Testis (tissue), 3 donors: ENCODE measurements around the gene YEATS2. TPM values are rescaled to one million over a fixed set of nuclear protein-coding genes. Genes with fewer than 3 reads are reported as not detected.

Experiments used
- DNase-seq: peaks from one replicate; pipeline ENCODE4 v3.0.0-alpha.2; 2019
- H3K27ac ChIP-seq, 2 donors: fragments of 200-600 bp; sonication (generic); one replicate each; pipeline ENCODE4 v1.5.1; 2019
- H3K27me3 ChIP-seq: fragments of 200-600 bp; sonication (generic); one replicate; pipeline ENCODE4 v1.5.1; 2019
- H3K36me3 ChIP-seq: fragments of 200-600 bp; sonication (generic); one replicate; pipeline ENCODE4 v1.5.1; 2017; ENCODE audit warnings: low read depth; ENCODE audit errors: missing control alignments
- H3K4me1 ChIP-seq: fragments of 200-600 bp; sonication (generic); one replicate; pipeline ENCODE4 v1.5.1; 2019
- H3K4me3 ChIP-seq, 2 donors: fragments of 200-600 bp; sonication (generic); one replicate each; pipeline ENCODE4 v1.5.1; 2017 to 2019
- H3K9me3 ChIP-seq: fragments of 200-600 bp; sonication (generic); one replicate; pipeline ENCODE4 v1.5.1; 2017
- CTCF ChIP-seq, 3 experiments: fragments of 450-650 bp in 2 of 3; fragments of 200-600 bp in 1 of 3; sonication (generic) in 1 of 3; IDR thresholded peaks; one replicate each; pipeline ENCODE4 v1.5.1; 2016 to 2019; ENCODE audit warnings: antibody characterized with exemption in 3 of 3, mild to moderate bottlenecking in 2 of 3, moderate library complexity in 1 of 3
- POLR2A ChIP-seq: fragments of 450-650 bp; IDR thresholded peaks from one replicate; pipeline ENCODE4 v1.6.1; 2017; ENCODE audit warnings: antibody characterized with exemption, mild to moderate bottlenecking, moderate library complexity
- WGBS, 2 donors: methylation state at CpG; one replicate each; pipeline ENCODE4 v1.1.5; 2018; 5-methylcytosine and 5-hydroxymethylcytosine counted together
- intact Hi-C: fragments of 100-400 bp; cut with DNase I; formaldehyde crosslinking; loops from one replicate; pipeline ENCODE4 v1.15.1; 2023; ENCODE audit warnings: low total_unique reads
- polyA plus RNA-seq: library from polyadenylated mRNA; stranded (reverse); fragments of 350-450 nt; fragmentation: Illumina TruSeq; extraction: RNeasy Lipid Tissue Mini Kit (QIAGEN cat#74804); gene quantifications from one replicate; pipeline ENCODE4 v1.2.3, GENCODE V29; 2014; ENCODE audit warnings: low read depth, low replicate concordance; ENCODE audit not compliant: insufficient read depth
- total RNA-seq, 2 donors: library from RNA; depleted of rRNA; stranded (reverse); fragments of >200 nt; gene quantifications; one replicate each; pipeline ENCODE4 v1.2.3, GENCODE V29; 2016

Gene YEATS2
- total and polyA plus RNA-seq, 3 donors from 2014 or later: 19.3 to 41.7 (median 39.9) TPM

DNA sequence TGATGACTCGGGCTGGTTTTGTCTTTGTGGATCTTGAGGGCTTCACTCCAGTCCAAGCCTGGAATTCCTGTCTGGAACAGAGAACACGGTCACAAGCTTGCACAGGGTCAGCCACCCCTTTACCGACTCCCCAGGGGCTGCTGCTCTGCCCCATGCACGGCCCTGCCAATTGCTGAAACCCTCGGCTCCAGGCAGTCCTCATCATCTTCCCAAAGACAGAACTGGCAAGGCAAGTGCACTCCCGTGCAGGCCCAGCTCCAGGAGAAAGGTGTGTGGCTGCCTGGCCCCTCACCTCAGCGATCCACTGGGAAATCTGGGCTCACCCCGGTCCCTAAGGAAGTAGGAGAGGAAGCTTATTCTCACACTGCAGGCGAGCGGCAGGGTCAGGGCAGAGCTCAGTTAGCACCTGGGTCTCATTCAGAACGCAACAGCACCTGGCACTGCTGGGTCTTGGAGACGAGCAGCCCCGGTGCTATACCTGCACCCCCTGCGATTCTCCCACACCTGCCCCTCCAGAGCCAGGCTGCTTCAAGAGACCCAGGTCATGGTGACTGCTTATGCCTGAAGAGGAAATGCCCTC, 120.5 kb downstream of the YEATS2 start:
- 90 to 91% methylated on average over 9 to 14 of the region's 14 CpGs for WGBS, 2 donors
- H3K27me3 ChIP-seq: no peaks in the 10 kb centered on the region
- DNase-seq: no peak
- no peaks in the 10 kb centered on the region for H3K36me3 ChIP-seq
- H3K27ac ChIP-seq: no peak overlapping the region
- no peaks in the 10 kb centered on the region for H3K4me1 ChIP-seq
- no peak overlapping the region for H3K4me3 ChIP-seq
- TF ChIP-seq POLR2A: no peak
- TF ChIP-seq CTCF (IDR thresholded peaks at IDR 0.05): no peak
- H3K9me3 ChIP-seq: no peaks in the 10 kb centered on the region
- intact Hi-C loops: no loop called here

DNA sequence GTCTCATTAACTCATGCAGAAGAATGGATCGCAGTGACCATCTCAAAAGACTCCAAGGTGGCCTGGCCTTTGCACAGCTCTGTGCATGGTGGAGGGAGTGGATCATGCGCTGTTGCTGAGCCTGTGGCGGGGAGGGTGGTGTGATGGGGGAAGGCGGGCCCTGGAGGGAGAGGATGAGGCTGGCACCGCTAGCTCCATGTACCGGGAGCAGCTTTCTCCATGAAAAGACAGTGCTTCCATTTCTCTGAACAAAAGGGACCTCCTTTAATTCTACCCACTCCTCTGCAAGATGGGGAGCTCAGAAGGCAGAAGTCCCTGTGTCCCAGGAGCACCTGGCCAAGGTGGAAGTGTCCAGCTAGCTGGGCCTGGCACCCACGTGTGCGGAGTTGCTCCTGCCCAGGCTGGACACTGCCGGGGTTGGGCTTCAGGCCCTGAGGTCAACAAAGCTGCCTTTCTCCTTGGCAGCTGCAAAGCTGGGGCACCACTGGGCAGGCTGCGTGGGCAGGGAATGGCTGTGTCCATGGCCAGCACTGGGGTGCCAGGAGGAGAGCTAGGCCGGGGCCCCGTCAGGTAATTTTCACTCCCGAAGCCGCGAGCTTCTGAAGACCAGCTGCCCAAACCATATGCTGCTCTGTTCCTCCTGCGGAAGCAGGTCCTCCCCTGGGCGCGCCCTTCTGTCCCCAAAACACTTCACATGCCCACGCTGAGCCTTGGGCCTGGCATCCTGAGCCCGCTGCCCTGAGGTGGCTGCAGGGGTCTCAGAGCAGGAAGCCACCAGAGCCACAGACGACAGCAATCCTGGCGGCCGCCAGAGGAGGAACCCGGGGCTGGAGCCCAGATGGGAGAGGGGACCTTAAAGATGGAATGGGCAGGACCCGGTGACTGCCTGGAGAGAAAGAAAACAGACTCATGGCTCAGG, 121.4 kb downstream of the YEATS2 start:
- no peaks in the 10 kb centered on the region for H3K36me3 ChIP-seq
- no peak for TF ChIP-seq POLR2A
- no peak for TF ChIP-seq CTCF (IDR thresholded peaks at IDR 0.05)
- 90 to 92% methylated on average over 20 to 22 of the region's 25 CpGs for WGBS, 2 donors
- no peaks in the 10 kb centered on the region for H3K4me1 ChIP-seq
- DNase-seq: peak; percentile 28
- H3K9me3 ChIP-seq: no peaks in the 10 kb centered on the region
- no peak overlapping the region for H3K27ac ChIP-seq
- H3K27me3 ChIP-seq: no peaks in the 10 kb centered on the region
- intact Hi-C loops: no loop called here
- H3K4me3 ChIP-seq: no peak overlapping the region

DNA sequence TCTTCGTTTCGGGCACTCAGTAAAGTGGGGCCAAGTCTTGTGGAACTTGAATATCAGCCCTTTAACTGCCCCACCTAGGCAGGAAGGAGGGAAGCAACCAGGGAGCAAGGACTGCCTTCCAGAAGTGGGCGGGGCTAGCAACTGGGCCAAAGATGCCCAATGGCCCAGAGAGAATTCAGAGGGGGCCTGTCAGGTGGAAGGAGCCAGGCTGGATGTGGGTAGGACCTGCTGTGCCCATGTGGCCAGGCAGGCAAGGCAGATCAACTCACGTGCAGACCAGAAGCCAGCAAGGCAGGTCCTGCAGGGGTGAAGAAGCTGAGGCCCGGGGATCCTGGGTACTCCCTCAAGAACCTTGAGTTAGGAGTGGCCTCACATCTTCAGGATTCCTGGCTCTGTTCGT, 122.2 kb downstream of the YEATS2 start:
- H3K36me3 ChIP-seq: no peaks in the 10 kb centered on the region
- no peak for DNase-seq
- H3K27ac ChIP-seq: no peak overlapping the region
- no peak overlapping the region for H3K4me3 ChIP-seq
- intact Hi-C loops: no loop called here
- TF ChIP-seq CTCF (IDR thresholded peaks at IDR 0.05): no peak
- no peak for TF ChIP-seq POLR2A
- H3K9me3 ChIP-seq: no peaks in the 10 kb centered on the region
- no peaks in the 10 kb centered on the region for H3K27me3 ChIP-seq
- peaks cover 4% of the 10 kb centered on the region for H3K4me1 ChIP-seq
- WGBS, 2 donors: 91 to 92% methylated on average over 4 to 6 of the region's 6 CpGs

GRCh38 chr3:183822631-183823030, 125.0 kb downstream of the YEATS2 start:
- 76 to 86% methylated on average over 9 to 12 of the region's 13 CpGs for WGBS, 2 donors
- Histone ChIP-seq H3K27me3 (no peaks in the 10 kb centered on the region), H3K4me3 (no peak overlapping the region), H3K36me3 (no peaks in the 10 kb centered on the region), H3K27ac (no peak overlapping the region), H3K9me3 (no peaks in the 10 kb centered on the region), H3K4me1 (peaks cover 4% of the 10 kb centered on the region)
- no peak for TF ChIP-seq CTCF (IDR thresholded peaks at IDR 0.05)
- no peak for TF ChIP-seq POLR2A
- intact Hi-C loops: no loop called here
- no peak for DNase-seq
